Glomerular visceral epithelial cell (primary cell): ENCODE results near the gene GPR153.

Source experiments
- DNase-seq: peaks from one replicate; pipeline ENCODE4 v3.0.0-alpha.2; 2016; ENCODE audit errors: extremely low spot score

GPR153 gene

GRCh38 chr1:6248932-6249738 is 11.8 kb downstream of the GPR153 start:
- DNase-seq: no peak

- no peak for DNase-seq
Observed at GRCh38 chr1:6248161-6248776, 12.6 kb downstream of the GPR153 start.

- no peak for DNase-seq
Observed at GRCh38 chr1:6247651-6248050, 13.2 kb downstream of the GPR153 start.

GRCh38 chr1:6246497-6247467 is 14.1 kb downstream of the GPR153 start:
- peak; percentile 74 for DNase-seq

GRCh38 chr1:6245869-6246496 is 14.9 kb downstream of the GPR153 start:
- DNase-seq: no peak

GRCh38 chr1:6245086-6245868 is 15.6 kb downstream of the GPR153 start:
- peak; percentile 82 for DNase-seq

- DNase-seq: no peak
Observed at GRCh38 chr1:6244401-6245049, 16.4 kb downstream of the GPR153 start.

- DNase-seq: no peak
Observed at GRCh38 chr1:6243993-6244392, 16.9 kb downstream of the GPR153 start, which contains the start of gene HES3. TSS of gene HES3 (plus strand) at chr1:6244179. CDS start at chr1:6244366, 187 bp downstream.

GRCh38 chr1:6243053-6243834 is 17.7 kb downstream of the GPR153 start:
- no peak for DNase-seq

- DNase-seq: no peak
Observed at GRCh38 chr1:6241887-6242740, 18.8 kb downstream of the GPR153 start.

GRCh38 chr1:6241107-6241886 is 19.6 kb downstream of the GPR153 start:
- no peak for DNase-seq

- DNase-seq: no peak
Observed at GRCh38 chr1:6239950-6240768, 20.7 kb downstream of the GPR153 start.

GRCh38 chr1:6239213-6239752 is 21.6 kb downstream of the GPR153 start:
- DNase-seq: no peak

- DNase-seq: no peak
Observed at GRCh38 chr1:6237093-6237492, 23.8 kb downstream of the GPR153 start.

GRCh38 chr1:6235296-6235677 is 25.6 kb downstream of the GPR153 start:
- no peak for DNase-seq

GRCh38 chr1:6234502-6235295 is 26.2 kb downstream of the GPR153 start:
- DNase-seq: peak; percentile 64
